Stomach smooth muscle (tissue), 2 donors: ENCODE measurements around the gene NFATC1.

Experiments
- H3K27ac ChIP-seq: one replicate; pipeline ENCODE4 v1.7.0; 2013; ENCODE audit warnings: mild to moderate bottlenecking, low read length, inconsistent platforms
- H3K27me3 ChIP-seq, 2 donors: one replicate each; pipeline ENCODE4 v1.7.0; 2013; ENCODE audit warnings: low read length in 2 of 2; ENCODE audit not compliant: insufficient read depth in 2 of 2, control insufficient read depth in 1 of 2
- H3K36me3 ChIP-seq, 2 donors: one replicate each; pipeline ENCODE4 v1.7.0; 2013; ENCODE audit warnings: low read length in 2 of 2; ENCODE audit not compliant: control insufficient read depth in 2 of 2, insufficient read depth in 2 of 2
- H3K4me1 ChIP-seq: one replicate; pipeline ENCODE4 v1.7.0; 2013; ENCODE audit warnings: low read length; ENCODE audit not compliant: control insufficient read depth, insufficient read depth
- H3K4me3 ChIP-seq, 2 donors: one replicate each; pipeline ENCODE4 v1.7.0; 2013; ENCODE audit warnings: low read length in 2 of 2
- H3K9ac ChIP-seq, 2 donors: one replicate each; pipeline ENCODE4 v1.7.0; 2013; ENCODE audit warnings: low read length in 2 of 2, mild to moderate bottlenecking in 1 of 2
- H3K9me3 ChIP-seq, 2 donors: one replicate each; pipeline ENCODE4 v1.7.0; 2013; ENCODE audit warnings: low read length in 2 of 2; ENCODE audit not compliant: control insufficient read depth in 2 of 2
- donor health status: healthy.
- donor health status: Pancreatic carcinoma.

NFATC1 gene

DNA sequence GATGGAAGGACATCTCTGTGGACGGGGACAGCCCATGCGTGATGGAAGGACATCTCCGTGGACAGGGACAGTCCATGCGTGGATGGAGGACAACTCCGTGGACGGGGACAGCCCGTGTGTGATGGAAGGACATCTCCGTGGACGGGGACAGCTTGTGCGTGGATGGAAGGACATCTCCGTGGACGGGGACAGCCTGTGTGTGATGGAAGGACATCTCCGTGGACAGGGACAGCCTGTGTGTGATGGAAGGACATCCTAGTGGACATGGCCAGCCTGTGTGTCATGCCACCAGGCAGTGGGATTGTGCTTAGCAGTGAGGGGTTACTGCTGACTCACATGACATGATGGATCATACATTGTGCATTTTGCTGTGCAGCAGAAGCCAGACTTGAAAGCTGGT, 30.0 kb upstream of the NFATC1 start:
- no peak overlapping the region for H3K27ac ChIP-seq
- H3K4me1 ChIP-seq: no peaks in the 10 kb centered on the region
- H3K9me3 ChIP-seq: no peaks in the 10 kb centered on the region
- H3K36me3 ChIP-seq: peaks cover 17 to 27% of the 10 kb centered on the region in 2 donors
- H3K27me3 ChIP-seq: no peaks in the 10 kb centered on the region
- no peak overlapping the region for H3K9ac ChIP-seq
- no peak overlapping the region for H3K4me3 ChIP-seq

- no peaks in the 10 kb centered on the region for H3K4me1 ChIP-seq
- H3K27me3 ChIP-seq: no peaks in the 10 kb centered on the region
- H3K9me3 ChIP-seq: no peaks in the 10 kb centered on the region
- peaks cover 13 to 23% of the 10 kb centered on the region in 2 donors for H3K36me3 ChIP-seq
- no peak overlapping the region for H3K9ac ChIP-seq
- no peak overlapping the region for H3K4me3 ChIP-seq
- no peak overlapping the region for H3K27ac ChIP-seq
These were observed 29.3 kb upstream of the NFATC1 start for GRCh38 chr18:79366177-79367094.

DNA sequence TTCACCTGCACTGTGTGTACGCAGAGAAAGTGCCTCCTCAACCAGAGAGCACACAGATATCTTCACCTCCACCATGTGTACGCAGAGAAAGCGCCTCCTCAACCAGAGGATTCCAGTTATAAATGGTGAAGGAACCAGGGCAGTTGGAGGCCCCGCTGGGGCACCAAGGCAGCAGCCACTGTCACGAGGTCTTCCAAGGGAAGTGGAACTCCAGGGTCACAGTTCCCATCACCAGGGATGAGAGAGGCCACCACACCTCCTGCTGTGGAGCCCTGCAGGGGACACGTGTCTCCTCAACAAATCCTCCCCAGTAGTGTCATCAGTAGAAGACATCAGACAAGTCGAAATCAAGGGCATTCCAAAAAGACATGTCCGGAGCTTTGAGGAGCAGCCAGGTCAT, 28.2 kb upstream of the NFATC1 start:
- Histone ChIP-seq H3K9ac (no peak overlapping the region), H3K36me3 (peaks cover 6 to 21% of the 10 kb centered on the region in 2 donors), H3K4me1 (no peaks in the 10 kb centered on the region), H3K27ac (no peak overlapping the region), H3K9me3 (no peaks in the 10 kb centered on the region), H3K4me3 (no peak overlapping the region), H3K27me3 (no peaks in the 10 kb centered on the region)

DNA sequence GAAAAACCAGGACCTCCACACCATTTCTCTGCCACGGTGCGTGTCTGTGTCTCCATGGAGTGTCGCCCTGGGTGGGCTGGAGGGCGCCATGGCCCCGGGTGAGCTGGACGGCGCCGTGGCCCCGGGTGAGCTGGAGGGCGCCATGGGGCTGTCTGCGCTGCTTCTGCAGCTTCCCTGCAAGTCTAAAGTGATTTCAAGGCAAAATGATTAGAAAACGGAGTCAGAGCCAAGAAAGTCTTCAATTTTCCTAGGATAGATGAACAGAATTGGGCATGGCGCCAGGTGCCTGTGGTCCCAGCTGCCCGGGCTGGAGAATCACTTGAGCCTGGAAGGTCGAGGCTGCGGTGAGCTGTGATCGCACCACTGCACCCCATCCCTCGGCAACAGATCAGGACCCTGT, 27.7 kb upstream of the NFATC1 start:
- H3K4me1 ChIP-seq: no peaks in the 10 kb centered on the region
- H3K27me3 ChIP-seq: no peaks in the 10 kb centered on the region
- no peak overlapping the region for H3K4me3 ChIP-seq
- H3K9me3 ChIP-seq: no peaks in the 10 kb centered on the region
- H3K36me3 ChIP-seq: peaks cover 6 to 21% of the 10 kb centered on the region in 2 donors
- no peak overlapping the region for H3K27ac ChIP-seq
- no peak overlapping the region for H3K9ac ChIP-seq

DNA sequence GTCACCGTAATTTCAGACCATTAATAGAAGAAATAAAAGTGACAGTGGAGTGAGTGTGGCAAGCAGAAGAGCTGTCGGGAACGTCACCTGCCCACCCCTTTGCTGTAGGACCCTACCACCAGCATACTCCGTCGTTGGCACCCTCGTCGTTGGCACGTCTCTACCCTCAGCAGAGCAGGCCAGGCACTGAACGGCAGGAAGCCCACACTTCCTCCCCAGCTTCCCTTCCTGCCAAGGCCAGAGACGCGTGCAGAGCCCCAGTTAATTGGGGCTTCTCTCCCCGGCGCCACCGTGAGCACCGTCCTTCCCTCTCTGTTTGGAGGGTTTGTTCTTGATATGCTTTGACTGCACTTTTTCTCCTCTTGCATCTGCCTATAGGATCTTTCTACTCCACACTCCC, 27.0 kb upstream of the NFATC1 start:
- Histone ChIP-seq H3K4me3 (no peak overlapping the region), H3K27ac (no peak overlapping the region), H3K9me3 (no peaks in the 10 kb centered on the region), H3K4me1 (no peaks in the 10 kb centered on the region), H3K27me3 (no peaks in the 10 kb centered on the region), H3K9ac (no peak overlapping the region), H3K36me3 (peaks cover 6 to 15% of the 10 kb centered on the region in 2 donors)

GRCh38 chr18:79371561-79372121, 24.1 kb upstream of the NFATC1 start:
- Histone ChIP-seq H3K4me3 (no peak overlapping the region), H3K27me3 (no peaks in the 10 kb centered on the region), H3K27ac (no peak overlapping the region), H3K36me3 (peaks cover 4 to 10% of the 10 kb centered on the region in 2 donors), H3K9ac (no peak overlapping the region), H3K4me1 (no peaks in the 10 kb centered on the region), H3K9me3 (no peaks in the 10 kb centered on the region)

DNA sequence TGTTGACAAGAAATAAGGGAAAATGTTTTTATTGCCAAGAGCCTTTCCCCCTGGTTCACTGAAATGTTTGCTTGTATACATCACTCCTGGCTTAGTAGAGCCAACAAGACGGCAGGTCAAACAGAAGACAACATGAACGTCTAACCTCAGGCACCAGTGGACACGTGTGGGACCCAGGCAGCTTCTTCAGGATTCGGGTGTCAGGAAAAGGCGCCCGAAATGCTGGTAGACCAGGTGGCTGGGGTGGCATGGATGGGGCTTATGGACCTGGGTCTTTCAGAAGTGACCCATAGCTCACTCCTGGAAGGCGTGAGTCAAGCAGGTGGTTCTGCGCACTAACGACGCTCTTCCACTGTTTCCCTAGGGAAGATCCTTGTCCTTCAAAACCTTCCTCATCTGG, 23.3 kb upstream of the NFATC1 start:
- Histone ChIP-seq H3K9ac (no peak overlapping the region), H3K27ac (no peak overlapping the region), H3K27me3 (no peaks in the 10 kb centered on the region), H3K9me3 (no peaks in the 10 kb centered on the region), H3K4me1 (no peaks in the 10 kb centered on the region), H3K4me3 (no peak overlapping the region), H3K36me3 (peaks cover 10 to 15% of the 10 kb centered on the region in 2 donors)

DNA sequence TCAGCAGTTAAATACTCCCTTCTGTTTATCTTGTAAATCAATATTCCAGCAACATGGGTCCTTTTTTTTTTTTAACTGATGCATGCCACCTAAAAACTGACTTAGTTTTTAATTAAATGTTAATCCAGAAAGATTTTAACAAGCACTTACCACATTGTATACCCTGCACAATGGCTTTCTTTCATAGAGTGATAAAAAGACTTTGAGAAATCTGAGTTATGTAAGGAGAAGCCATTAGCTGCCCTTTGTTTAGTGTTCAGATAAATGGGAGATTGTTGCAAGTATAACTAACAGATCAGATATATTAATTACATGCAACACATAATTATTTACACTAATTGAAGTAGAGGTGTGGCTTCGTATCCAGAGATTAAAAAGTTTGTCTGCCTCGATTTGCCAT, 22.7 kb upstream of the NFATC1 start:
- no peak overlapping the region for H3K27ac ChIP-seq
- H3K27me3 ChIP-seq: no peaks in the 10 kb centered on the region
- H3K9me3 ChIP-seq: no peaks in the 10 kb centered on the region
- H3K9ac ChIP-seq: no peak overlapping the region
- H3K4me1 ChIP-seq: no peaks in the 10 kb centered on the region
- no peak overlapping the region for H3K4me3 ChIP-seq
- H3K36me3 ChIP-seq: peaks cover 14 to 17% of the 10 kb centered on the region in 2 donors

DNA sequence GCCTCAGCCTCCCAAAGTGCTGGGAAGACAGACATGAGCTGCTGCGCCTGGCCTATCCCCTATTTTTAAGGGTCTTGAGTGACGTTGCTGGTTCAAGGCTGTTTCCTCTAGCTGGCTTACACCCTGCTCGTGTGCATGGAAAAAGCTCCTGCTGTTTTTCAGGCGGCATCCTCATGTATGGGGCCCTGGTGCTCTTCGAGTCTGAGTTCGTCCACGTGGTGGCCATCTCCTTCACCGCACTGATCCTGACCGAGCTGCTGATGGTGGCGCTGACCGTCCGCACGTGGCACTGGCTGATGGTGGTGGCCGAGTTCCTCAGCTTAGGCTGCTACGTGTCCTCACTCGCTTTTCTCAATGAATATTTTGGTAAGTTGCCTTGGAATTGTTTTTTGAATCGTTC, 22.0 kb upstream of the NFATC1 start:
- peaks cover 18% of the 10 kb centered on the region in 2 donors for H3K36me3 ChIP-seq
- peaks cover under 1% of the 10 kb centered on the region for H3K4me1 ChIP-seq
- H3K4me3 ChIP-seq: no peak overlapping the region
- H3K9me3 ChIP-seq: no peaks in the 10 kb centered on the region
- H3K27ac ChIP-seq: no peak overlapping the region
- no peaks in the 10 kb centered on the region for H3K27me3 ChIP-seq
- no peak overlapping the region for H3K9ac ChIP-seq

- H3K27ac ChIP-seq: no peak overlapping the region
- H3K4me3 ChIP-seq: no peak overlapping the region
- H3K36me3 ChIP-seq: peaks cover 18% of the 10 kb centered on the region in 2 donors
- peaks cover 7% of the 10 kb centered on the region for H3K4me1 ChIP-seq
- no peak overlapping the region for H3K9ac ChIP-seq
- no peaks in the 10 kb centered on the region for H3K9me3 ChIP-seq
- H3K27me3 ChIP-seq: no peaks in the 10 kb centered on the region
These were observed 21.1 kb upstream of the NFATC1 start for GRCh38 chr18:79374408-79375171.
